ENCODE measurements around the gene MAPK12. TPM values are rescaled to one million over a fixed set of nuclear protein-coding genes. Genes with fewer than 3 reads are reported as not detected.
"Not testable (repeated sequence)": the region's sequence is repeated elsewhere in the genome, so short reads cannot be mapped to it uniquely, and the experiment has no call there.

The MAPK12 gene
- total RNA-seq, 1 donor from 2014 or later = 2.6 TPM

DNA sequence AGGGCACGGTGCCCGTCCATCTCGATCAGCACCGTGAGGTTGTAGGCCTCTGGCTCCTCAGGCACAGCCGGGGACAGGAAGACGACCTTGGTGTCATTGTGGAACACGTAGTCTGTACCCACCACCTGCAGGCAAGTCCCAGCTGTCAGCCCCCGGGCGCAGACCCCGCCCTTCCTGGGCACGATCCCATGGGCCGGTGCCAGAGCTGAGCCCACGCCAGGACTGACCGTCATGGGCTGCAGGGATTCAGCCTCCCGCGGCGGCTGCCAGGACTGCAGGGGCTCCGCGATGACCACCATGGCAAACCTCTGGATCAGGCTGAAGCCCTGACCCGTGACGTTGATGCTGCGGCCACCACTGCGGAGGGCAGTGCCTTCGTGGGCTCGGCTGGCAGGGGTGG lies 20.5 kb upstream of the MAPK12 start:
- peak; percentile 11 for ATAC-seq

DNA sequence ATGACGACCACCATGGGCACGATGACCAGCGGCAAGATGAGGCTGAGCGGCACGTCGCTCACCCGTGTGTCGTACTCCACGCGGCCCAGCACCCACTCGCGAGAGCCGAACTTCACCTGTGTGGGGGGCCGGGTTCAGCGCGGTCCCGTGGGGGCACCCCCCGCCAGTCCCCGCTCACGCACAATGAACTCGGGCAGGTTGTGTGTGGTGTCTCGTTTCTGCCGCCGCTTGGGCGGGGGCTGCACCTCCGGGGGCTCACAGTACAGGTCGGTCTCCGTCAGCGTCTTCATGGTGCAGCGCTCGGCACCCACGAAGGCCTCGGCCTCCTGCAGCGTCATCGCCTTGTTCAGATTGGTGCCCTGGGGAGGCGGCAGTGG lies 19.9 kb upstream of the MAPK12 start:
- no peak for ATAC-seq

DNA sequence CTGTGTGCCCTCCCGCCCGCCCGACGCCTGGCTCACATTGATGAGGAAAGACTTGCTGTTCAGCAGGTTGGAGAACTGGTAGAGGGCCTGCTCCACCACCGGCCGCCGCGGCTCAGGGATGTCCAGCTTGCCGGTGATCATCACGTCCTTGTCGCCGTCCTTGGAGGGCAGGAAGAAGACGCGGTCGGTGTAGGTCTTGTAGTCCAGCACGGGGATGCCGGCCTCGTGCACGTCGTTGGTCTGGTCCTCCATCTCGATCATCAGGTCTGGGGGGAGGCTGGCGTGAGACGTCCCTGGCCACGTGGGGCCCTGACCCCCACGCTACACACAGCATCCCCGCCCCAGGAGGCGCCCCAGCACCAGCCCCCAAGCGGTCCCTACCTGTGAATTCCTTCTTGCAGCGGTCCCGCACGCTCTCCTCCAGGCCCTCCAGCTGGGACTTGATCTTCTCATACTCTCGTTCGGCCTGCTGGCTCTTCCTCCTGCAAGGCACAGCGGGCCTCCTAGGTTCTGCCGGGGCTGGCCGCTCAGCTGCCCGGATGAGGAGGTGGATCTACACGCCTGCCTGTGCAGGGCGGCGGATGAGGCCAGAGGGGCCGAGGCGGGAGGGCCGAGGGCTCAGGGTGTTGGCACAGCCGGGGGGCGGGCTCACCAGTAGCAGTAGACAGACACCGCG lies 19.4 kb upstream of the MAPK12 start:
- ATAC-seq = no peak

DNA sequence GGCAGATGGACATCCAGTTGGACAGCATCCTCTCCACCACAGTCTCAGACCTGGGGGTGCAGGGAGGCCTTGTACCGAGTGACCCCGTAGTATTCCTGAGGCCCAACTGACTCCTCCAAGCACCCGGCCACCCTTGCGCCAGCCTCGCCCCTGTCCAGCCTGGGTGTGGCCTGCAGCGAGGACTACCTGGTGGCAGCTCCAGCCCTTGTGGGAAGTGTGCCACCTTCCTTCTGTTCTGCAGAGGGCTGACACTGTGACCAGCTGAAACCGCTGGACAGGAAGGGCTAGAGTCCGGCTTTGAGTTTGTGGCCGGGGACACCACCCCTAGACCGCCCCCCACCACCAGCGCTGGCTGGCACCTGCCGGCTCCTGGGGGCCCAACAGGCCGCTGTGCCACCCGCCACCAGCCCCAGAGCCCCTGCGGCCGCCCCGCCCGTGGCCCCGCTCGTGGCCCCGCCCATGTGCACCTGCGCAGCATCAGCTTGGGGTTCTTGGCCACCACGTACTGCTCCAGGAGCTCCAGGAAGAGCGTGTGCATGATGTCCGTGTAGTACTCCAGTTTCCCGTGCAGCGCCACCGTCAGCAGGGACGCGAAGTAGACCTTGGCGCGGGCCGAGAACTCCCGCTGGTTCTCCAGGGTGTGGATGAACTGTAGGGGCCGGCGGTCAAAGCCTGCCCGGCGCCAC lies 18.7 kb upstream of the MAPK12 start:
- no peak for ATAC-seq

DNA sequence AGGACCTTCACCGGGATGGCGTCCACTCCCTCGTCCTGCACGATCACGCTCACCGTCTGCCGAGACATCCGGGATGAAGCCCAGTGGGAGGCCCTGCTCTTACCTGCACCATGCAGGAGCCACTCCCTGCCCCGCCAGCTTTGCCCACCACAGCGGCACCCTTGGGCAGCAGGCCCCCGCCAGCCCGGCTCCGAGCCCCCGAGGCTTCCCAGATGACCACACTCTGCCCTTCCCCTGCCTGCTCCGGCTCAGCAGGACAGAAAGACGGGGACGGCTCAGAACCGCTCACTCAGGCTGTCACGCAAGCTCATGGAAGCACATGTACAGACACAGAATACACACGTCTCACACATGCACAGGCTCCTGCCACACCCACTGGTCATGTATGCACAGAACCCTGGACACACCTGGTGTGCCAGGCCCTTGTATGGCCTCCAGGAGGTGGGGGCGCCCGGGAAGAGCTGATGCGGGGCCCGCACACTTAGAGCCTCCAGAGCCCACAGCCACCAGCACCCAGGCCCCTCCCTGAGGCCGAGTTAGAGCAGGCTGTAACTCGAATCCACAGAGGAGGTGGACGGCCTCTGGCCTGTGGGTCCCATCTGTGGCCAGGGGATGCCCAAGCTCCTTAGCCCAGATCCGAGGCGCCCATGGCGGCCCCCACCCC lies 17.6 kb upstream of the MAPK12 start:
- ATAC-seq = no peak

DNA sequence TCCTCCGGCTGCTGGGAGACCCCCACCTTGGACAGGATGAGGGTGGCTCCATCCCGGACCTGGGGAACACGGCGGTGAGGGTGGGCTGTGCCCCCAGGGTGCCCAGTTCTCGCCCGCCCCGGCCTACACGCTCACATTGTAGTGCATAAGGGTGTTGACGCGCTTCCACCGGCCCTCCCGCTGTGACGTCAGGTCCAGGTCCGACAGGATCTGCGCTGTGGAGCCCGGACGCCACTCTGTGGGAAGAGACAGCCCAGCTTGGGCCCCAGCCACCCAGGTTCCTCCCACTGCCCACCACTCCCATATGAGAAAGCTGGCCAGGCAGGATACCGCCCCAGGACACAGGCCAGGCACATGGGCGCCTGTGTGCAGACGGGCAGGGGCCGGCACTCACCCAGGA lies 17.0 kb upstream of the MAPK12 start:
- ATAC-seq = no peak

DNA sequence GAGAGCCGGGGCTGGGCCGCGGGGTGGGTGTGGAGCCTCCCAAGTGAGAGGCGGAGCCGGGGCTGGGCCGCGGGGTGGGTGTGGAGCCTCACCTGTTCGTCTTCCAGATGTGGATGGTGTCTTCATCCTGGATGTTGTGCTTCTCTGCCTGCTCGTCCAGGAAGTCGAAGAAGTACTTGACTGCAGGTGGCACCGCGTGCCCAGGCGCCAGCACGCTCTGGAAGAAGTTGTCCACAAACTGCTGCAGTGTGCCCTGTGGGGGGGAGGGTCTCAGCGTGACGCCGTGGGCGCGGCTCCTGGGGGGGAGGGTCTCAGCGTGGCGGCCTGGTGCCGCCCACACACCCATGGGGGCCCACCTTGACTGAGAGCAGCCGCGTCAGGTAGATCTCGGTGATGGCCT lies 16.3 kb upstream of the MAPK12 start:
- no peak for ATAC-seq

DNA sequence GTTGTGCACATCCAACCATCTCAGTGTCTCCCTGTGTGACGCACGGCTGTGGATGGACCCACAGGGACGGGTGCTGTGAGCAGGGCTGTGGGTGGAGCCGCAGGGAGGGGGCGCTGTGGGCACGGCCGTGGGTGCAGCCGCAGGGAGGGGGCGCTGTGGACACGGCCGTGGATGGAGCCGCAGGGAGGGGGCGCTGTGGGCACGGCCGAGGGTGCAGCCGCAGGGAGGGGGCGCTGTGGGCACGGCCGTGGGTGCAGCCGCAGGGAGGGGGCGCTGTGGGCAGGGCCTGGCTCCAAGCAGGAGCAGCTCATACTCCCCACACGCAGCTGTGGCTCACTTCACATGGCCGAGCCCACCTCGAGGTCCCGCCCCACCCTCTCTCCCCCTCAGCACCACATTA lies 14.7 kb upstream of the MAPK12 start:
- ATAC-seq = peak; percentile 61

DNA sequence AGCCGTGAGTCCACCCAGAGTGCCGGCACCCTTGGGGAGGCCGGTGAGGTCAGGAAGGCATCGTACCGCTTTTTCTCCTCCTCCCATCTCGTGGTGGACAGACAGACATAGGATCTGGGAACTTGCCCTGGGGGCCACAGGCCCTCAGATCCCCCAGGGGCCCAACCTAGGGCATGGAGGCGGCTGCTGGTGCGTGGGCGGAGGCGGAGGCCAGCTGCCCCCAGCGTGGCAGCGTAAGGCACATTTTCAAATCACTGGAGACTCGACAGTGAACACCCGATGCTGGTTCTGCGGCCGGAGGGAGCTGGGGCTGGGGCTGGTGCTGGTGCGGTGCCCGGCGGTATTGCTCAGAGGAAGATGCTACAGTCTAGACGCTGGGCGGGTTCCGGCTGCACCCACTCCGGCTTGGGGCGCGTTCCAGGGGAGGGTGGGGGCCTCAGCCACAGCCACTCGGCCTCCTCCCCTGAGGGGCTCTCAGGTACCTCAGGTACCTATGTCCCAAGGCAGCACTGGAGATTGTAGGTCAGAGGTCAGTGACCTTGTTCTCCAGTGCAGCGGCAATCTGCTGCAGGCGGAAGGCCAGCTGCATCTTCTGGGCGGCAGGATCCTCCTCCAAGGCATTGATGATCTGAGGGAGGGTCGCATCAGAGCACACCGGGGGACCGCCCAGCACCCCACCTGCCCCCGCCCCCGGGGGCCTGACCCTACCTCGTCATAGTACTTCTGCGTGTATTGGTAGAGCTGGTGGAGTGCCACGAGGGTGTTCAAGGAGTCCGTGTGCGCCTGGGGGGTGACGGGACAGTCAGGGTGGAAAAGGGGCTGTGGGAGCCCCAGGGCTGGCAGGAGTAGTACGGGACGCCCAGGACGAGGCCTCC lies 13.9 kb upstream of the MAPK12 start:
- no peak for ATAC-seq

DNA sequence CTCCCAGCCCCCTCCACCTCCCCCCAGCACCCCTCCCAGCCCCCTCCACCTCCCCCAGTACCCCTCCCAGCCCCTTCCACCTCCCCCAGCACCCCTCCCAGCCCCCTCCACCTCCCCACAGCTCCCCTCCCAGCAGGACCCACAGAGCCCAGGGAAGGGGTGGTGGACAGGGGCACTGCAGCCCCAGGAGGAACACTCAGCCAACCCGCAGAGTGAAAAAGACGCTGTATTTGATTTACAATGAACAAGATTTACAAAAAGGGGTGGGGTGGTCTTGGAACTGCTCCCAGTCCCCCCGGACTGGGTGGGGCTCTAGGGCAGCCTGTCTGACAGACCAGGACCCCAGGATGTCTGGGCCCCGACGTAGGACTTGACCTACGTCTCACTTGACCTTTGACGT lies 13.3 kb upstream of the MAPK12 start:
- ATAC-seq = no peak

DNA sequence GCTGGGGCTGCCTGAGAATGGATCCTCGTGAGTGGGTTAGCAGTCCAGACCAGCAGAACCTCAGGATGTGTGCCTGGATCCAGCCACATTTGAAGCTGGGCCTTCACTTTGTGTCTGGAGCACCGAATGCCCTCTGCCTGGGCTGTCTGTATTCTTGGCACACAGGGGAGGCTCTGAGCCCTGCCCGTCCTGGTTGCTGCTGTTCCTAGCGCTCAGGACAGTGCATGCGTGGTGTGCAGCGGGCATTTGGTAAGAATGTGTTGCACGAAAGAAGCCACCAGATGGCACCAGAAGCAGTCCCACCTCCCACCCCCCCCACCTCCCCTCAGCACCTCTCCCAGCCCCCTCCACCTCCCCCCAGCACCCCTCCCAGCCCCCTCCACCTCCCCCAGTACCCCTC lies 12.8 kb upstream of the MAPK12 start:
- ATAC-seq = no peak

DNA sequence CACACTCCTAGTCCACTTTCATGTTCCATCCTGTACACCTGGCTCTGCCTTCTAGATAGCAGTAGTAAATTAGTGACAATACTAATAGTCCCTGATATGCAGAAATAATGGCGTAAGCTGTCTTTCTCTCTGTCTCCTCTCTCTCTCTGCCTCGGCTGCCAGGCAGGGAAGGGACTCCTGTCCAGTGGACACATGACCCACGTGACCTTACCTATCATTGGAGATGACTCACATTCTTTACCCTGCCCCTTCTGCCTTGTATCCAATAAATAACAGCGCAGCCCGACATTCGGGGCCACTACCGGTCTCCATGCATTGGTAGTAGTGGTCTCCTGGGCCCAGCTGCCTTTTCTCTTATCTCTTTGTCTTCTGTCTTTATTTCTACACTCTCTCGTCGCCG lies 12.3 kb upstream of the MAPK12 start:
- not testable (repeated sequence) for ATAC-seq

DNA sequence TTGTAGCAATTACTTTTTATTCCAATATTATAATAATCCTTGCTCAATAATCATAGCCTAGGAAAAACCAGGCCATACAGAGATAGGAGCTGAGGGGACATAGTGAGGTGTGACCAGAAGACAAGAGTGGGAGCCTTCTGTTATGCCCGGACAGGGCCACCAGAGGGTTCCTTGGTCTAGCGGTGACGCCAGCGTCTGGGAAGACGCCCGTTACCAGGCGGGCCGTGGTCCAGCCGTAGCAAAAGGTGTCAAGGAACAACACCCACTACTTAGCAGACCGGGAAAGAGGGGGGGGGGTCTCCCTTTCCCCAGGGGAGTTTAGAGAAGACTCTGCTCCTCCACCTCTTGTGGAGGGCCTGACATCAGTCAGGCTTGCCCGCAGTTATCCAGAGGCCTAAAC lies 11.9 kb upstream of the MAPK12 start:
- ATAC-seq = not testable (repeated sequence)

DNA sequence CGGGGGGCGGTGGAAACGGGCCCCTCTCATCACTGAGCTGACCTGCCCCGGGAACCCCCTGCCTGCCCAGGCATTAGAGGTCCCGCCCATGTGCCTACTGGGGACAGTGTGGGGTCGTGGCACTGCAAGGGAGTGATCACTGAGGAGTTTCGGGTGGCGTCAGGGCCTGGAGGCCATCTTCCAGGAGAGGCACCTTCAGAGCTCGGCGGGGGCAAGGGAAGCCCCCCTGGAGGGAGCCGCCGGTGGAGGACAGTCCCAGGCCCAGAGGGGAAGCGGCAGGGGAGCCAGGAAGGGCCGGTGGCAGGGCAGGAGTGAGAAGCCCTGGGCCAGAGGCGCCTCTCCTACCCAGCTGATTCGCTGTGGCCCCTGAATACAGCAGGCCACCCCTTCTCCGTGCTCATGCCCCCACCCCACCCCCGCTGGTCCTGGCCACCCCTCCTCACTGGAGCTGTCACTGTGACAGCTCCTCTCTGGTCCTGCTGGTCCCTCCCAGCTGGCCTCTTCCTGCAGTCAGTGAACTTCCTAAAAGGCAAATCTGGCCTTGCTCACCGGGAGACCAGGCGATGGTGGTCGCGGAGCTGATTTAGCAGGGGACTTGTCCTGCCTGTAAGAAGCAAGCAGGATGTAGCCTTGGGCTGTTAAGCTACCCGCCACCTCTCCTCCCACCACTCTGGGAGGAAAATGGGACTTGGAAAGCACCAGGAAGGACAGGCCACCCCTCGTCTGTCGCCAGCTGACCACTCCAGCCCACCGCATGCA lies 10.7 kb upstream of the MAPK12 start:
- ATAC-seq = no peak

DNA sequence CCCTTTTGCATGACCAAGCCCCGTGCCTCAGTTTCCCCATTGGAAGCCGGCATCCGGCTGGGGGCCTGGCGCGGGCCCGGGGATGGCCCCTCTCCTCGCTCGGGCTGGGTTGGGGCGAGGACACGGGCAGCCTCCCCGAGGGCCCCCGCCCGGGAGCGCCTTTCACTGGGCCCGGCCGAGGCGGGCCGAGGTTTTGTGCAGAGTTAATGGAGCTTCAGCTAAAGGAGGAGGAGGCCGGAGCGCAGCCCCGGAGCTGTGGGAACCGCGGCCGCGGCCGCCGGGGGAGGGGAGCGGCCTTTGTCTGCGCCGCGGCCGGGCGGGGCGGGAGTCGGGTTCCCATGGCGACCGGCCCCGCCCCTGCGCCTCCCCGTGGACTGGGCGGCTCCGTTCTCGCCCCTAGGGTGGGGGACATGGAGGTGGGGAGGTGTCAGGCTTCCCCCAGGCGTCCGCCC lies 10.1 kb upstream of the MAPK12 start:
- ATAC-seq = peak; percentile 50

DNA sequence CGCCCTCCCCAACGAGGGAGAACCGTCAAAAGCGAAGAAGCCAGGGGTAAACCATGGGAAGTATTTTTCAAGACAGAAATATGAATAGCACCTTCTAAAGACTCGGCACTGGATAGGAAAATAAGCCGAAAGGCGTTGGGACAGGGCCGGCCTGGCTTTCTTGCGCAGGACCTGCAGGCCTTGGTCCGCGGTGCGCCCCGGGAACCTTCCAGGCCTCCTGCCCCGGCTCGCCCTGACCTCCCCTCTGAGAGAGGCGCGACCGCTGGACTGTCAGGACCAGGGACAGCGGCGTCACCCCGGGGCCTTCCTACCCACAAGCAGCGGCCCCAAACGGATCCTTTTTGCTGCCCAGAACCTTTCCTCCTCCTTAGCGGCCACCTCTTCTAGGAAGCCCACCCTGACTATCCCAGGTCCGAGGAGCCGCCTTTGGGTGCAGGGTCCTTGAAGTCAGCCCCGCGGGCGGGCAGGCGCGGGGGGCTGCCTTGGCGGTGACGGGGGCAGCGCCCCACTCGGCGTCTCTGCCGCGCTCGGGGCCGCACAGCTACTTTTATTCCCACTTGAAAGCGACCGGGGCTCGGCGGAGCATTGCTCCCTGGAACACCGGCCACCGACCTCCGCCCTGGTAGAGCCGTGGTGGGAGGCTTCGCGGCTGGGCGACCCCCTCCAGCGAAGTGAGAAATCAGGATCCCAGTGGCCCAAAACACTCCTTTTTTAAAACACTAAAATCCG lies 9.3 kb upstream of the MAPK12 start:
- peak; percentile 23 for ATAC-seq

DNA sequence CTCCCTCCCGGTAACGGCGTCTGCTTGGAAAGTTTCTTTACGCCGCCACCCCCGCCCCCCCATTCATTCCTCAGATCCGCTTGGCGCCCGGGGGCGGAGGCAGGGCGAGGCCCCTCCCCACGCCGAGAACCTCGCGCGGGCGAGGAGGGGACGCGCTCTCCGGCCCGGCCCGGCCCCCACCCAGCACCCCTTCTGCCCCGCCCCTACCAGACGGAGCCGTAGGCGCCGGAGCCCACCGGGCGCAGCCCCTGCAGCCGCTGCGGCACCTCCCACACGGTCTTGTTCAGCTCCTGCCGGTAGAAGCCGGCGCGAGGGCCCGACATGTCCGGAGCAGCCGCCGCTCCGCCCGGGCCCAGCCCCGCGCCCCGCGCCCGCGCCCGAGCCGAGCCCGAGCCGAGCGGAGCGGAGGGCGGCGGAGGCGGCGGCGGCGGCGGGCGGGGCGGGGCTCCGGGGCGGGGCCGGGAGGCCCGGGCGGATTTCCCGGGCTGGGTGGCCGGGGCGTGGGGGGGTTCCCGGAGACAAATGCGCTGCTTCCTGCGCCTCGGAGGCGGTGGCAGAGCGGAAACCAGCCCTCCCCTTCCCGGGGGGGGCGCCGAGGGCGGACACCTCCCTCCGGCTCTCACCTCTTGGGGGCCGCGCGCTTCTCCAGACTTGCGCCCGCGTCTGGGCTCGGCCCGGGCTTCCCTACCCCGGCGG lies 8.6 kb upstream of the MAPK12 start, which contains the start of gene MAPK11:
Gene MAPK11, minus strand, starts transcription at position 411 of the 696 bp plus-strand sequence. Its CDS starts 88 bp downstream, at position 323.
- peak; percentile 17 for ATAC-seq

DNA sequence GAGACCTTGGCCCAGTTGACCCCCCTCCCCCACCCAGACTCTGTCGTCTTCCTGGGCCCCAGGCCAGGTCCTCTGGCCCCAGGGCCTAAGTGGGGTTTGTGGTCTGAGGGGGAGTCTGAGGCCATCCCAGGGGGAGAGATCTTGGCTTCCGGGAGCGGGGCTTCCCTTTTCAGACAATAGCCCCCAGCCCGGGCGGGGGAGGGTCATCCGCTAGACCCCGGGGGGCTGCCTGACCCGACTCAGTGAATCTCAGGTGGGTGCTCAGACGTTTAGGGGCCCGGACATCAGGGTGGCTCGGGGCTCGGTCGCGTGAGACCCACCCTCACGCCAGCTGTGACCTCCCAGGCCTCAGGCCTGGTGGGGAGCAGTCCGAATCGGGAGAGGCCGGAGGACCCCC lies 8.1 kb upstream of the MAPK12 start:
- peak; percentile 0 for ATAC-seq

DNA sequence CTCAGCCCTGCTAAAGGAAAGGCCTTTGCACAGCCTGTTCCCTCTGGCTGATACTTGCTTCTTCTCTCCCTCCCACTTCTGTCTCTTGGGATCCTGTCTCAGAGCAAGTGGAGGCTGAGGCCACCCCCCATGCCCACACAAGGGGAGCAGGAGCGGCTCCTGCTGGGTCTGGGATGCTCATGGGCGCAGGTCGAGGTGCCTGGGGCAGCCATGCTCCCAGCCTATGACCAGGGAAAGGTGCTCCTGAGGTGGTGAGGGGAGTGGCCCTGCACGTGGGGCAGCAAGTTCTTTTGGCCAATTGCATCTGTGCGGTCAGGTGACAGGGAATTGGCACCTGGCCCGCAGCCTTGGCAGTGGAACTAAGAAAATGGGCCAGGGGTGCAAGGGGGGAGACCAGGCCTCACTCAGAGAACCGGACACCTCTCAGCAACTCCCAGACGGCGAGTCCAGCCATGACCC lies 7.2 kb upstream of the MAPK12 start:
- peak; percentile 6 for ATAC-seq

DNA sequence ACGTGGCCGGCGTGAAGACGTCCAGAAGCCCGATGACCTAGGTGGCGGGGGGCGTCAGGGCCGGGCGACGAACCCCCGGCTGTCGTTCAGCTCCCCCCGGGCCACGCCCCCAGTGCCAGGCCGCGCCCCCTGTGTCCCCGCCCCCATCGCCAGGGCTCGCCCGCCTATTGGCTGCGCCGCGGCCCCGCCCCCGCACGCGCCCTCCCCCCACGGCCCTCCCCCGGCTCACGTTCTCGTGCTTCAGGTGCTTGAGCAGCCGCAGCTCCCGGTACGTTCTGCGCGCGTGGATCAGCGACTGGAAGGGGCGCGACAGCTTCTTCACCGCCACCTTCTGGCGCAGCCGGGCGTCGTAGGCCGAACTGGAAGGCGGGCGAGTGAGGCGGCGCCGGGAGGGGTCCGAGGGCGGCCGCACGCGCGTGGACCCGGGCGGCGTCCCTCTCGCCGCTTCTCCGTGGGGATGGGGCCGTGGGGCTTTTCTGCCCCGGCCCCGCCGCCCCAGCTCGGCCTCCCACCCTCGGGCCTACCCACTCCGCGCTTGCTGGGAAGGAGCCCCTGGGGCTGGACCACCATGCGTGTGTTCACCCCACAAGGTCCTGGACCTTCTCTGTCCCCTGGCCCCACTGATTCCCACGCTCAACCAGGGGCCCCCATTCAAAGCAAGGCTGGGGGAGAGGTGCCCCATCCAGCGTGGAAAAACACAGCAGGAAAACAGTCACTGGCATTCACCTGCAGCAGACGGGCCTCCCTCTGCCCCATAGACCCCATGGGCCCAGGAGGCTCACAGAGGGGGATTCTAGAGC lies 6.3 kb upstream of the MAPK12 start:
- ATAC-seq = peak; percentile 39
